Neural cell (in vitro differentiated cells): ENCODE data around the gene WIZ. TPM values are rescaled to one million over a fixed set of nuclear protein-coding genes. Genes with fewer than 3 reads are reported as not detected.

Source experiments
- H2AFZ ChIP-seq: fragments of 200-600, 300-800 bp; sonication (generic), shearing (Covaris generic); 2 replicates; pipeline ENCODE4 v1.6.0; 2014; ENCODE audit warnings: low read depth, mild to moderate bottlenecking, antibody characterized with exemption, low read length, moderate library complexity
- H3F3A ChIP-seq: fragments of 200-600 bp; shearing (Covaris generic); 2 replicates; pipeline ENCODE4 v1.6.1; 2016; ENCODE audit warnings: mild to moderate bottlenecking, moderate library complexity, mixed read lengths, antibody characterized with exemption, low read length; ENCODE audit not compliant: insufficient read depth, poor library complexity, severe bottlenecking
- H3K27ac ChIP-seq: fragments of 200-600, 300-800 bp; sonication (generic), shearing (Covaris generic); 2 replicates; pipeline ENCODE4 v1.5.1; 2014; ENCODE audit warnings: mild to moderate bottlenecking, low read length, moderate library complexity
- H3K27me3 ChIP-seq: fragments of 300-800, 200-600 bp; sonication (generic), shearing (Covaris generic); 2 replicates; pipeline ENCODE4 v1.6.0; 2014; ENCODE audit warnings: mild to moderate bottlenecking, low read depth, low read length, moderate library complexity; ENCODE audit not compliant: insufficient read depth
- H3K36me3 ChIP-seq: fragments of 300-800, 200-600 bp; sonication (generic), shearing (Covaris generic); 2 replicates; pipeline ENCODE4 v1.5.1; 2014; ENCODE audit warnings: mild to moderate bottlenecking, antibody characterized with exemption, low read length, moderate library complexity; ENCODE audit not compliant: insufficient read depth
- H3K4me2 ChIP-seq: fragments of 300-800, 200-600 bp; sonication (generic), shearing (Covaris generic); 2 replicates; pipeline ENCODE4 v1.6.0; 2014; ENCODE audit warnings: mild to moderate bottlenecking, low read length
- H3K4me3 ChIP-seq: fragments of 300-800, 200-600 bp; sonication (generic), shearing (Covaris generic); 2 replicates; pipeline ENCODE4 v1.5.1; 2014; ENCODE audit warnings: mild to moderate bottlenecking, low read length, moderate library complexity
- H3K79me2 ChIP-seq: fragments of 200-600 bp; shearing (Covaris generic); replicated peaks from 2 replicates; pipeline ENCODE4 v1.6.0; 2014; ENCODE audit warnings: mild to moderate bottlenecking, low read length, moderate library complexity; ENCODE audit not compliant: insufficient read depth
- H3K9ac ChIP-seq: fragments of 300-800, 200-600 bp; sonication (generic), shearing (Covaris generic); 2 replicates; pipeline ENCODE4 v1.6.1; 2016; ENCODE audit warnings: mild to moderate bottlenecking, low read length, mixed read lengths
- H3K9me2 ChIP-seq: fragments of 200-600 bp; shearing (Covaris generic); 2 replicates; pipeline ENCODE4 v1.6.1; 2016; ENCODE audit warnings: mild to moderate bottlenecking, low read length, mixed read lengths; ENCODE audit not compliant: insufficient read depth
- H3K9me3 ChIP-seq: fragments of 200-600, 300-800 bp; sonication (generic), shearing (Covaris generic); 2 replicates; pipeline ENCODE4 v1.6.1; 2016; ENCODE audit warnings: mild to moderate bottlenecking, mixed run types, low read length, moderate library complexity, mixed read lengths
- H4K20me1 ChIP-seq: fragments of 200-600 bp; shearing (Covaris generic); 2 replicates; pipeline ENCODE4 v1.6.1; 2016; ENCODE audit warnings: mild to moderate bottlenecking, mixed run types; ENCODE audit not compliant: insufficient read depth
- CTCF ChIP-seq: fragments of 450-650 bp; IDR thresholded peaks from 2 replicates; pipeline ENCODE4 v1.5.1; 2014; ENCODE audit warnings: antibody characterized with exemption, mild to moderate bottlenecking, moderate library complexity; ENCODE audit not compliant: poor library complexity, severe bottlenecking
- EP300 ChIP-seq: fragments of 450-650 bp; conservative IDR thresholded peaks from 2 replicates; pipeline ENCODE4 v1.6.1; 2014; ENCODE audit warnings: antibody characterized with exemption, mild to moderate bottlenecking, moderate library complexity; ENCODE audit not compliant: poor library complexity, severe bottlenecking
- EZH2 ChIP-seq: fragments of 200-600, 300-800 bp; shearing (Covaris generic), sonication (generic); IDR thresholded peaks from 2 replicates; pipeline ENCODE4 v1.6.1; 2014; ENCODE audit warnings: antibody characterized with exemption, low read length, borderline replicate concordance, mild to moderate bottlenecking; ENCODE audit not compliant: insufficient read depth, poor library complexity, severe bottlenecking
- MXI1 ChIP-seq: fragments of 450-650 bp; conservative IDR thresholded peaks from 2 replicates; pipeline ENCODE4 v1.6.1; 2014; ENCODE audit warnings: antibody characterized with exemption, mild to moderate bottlenecking; ENCODE audit not compliant: poor library complexity, severe bottlenecking
- POLR2AphosphoS5 ChIP-seq: IDR thresholded peaks from 2 replicates; pipeline ENCODE4 v1.6.1; 2012
- RAD21 ChIP-seq: fragments of 450-650 bp; conservative IDR thresholded peaks from 2 replicates; pipeline ENCODE4 v1.6.1; 2014; ENCODE audit warnings: antibody characterized with exemption, mild to moderate bottlenecking, moderate library complexity
- REST ChIP-seq: IDR thresholded peaks from 2 replicates; pipeline ENCODE4 v1.6.1; 2012; ENCODE audit warnings: borderline replicate concordance
- SMC3 ChIP-seq: fragments of 450-650 bp; conservative IDR thresholded peaks from 2 replicates; pipeline ENCODE4 v1.6.1; 2014; ENCODE audit warnings: antibody characterized with exemption, mild to moderate bottlenecking, moderate library complexity; ENCODE audit not compliant: poor library complexity
- TAF1 ChIP-seq: IDR thresholded peaks from 2 replicates; pipeline ENCODE4 v1.6.1; 2012; ENCODE audit warnings: low read depth
- polyA plus RNA-seq: library from polyadenylated mRNA; depleted of rRNA; stranded (reverse); fragments of >200 nt; gene quantifications from 2 replicates; pipeline ENCODE4 v1.2.3, GENCODE V29; 2014

The WIZ gene
- polyA plus RNA-seq, 1 donor from 2014 or later, result 13.0 TPM

- H3K27me3 ChIP-seq, result no peaks in the 10 kb centered on the region
- no peaks in the 10 kb centered on the region for H3F3A ChIP-seq
- no peak for TF ChIP-seq EZH2
- no peak for TF ChIP-seq POLR2AphosphoS5
- no peak for TF ChIP-seq CTCF
- TF ChIP-seq RAD21, result no peak
- no peak for TF ChIP-seq SMC3
- TF ChIP-seq TAF1, result no peak
- TF ChIP-seq MXI1, result no peak
- no peak for TF ChIP-seq EP300
- TF ChIP-seq REST, result no peak
- H3K9me2 ChIP-seq, result no peaks in the 10 kb centered on the region
- H3K79me2 ChIP-seq, result peaks cover 29% of the 10 kb centered on the region
- no peak overlapping the region for H3K4me2 ChIP-seq
- H3K27ac ChIP-seq, result no peak overlapping the region
- peaks cover 18% of the 10 kb centered on the region for H3K36me3 ChIP-seq
- H3K9ac ChIP-seq, result no peak overlapping the region
- H3K9me3 ChIP-seq, result no peaks in the 10 kb centered on the region
- no peak overlapping the region for H2AFZ ChIP-seq
- H3K4me3 ChIP-seq, result no peak overlapping the region
- no peaks in the 10 kb centered on the region for H4K20me1 ChIP-seq
Measured at GRCh38 chr19:15427991-15428471, 21.7 kb downstream of the WIZ start.

GRCh38 chr19:15427350-15427700 is 22.4 kb downstream of the WIZ start:
- H3K9ac ChIP-seq, result no peak overlapping the region
- peaks cover 20% of the 10 kb centered on the region for H3K36me3 ChIP-seq
- H3K4me3 ChIP-seq, result no peak overlapping the region
- peaks cover 26% of the 10 kb centered on the region for H3K79me2 ChIP-seq
- H3K27me3 ChIP-seq, result no peaks in the 10 kb centered on the region
- H3K9me3 ChIP-seq, result no peaks in the 10 kb centered on the region
- TF ChIP-seq POLR2AphosphoS5 (no peak), MXI1 (no peak), TAF1 (no peak), SMC3 (no peak), EZH2 (no peak), CTCF (no peak), RAD21 (no peak), REST (no peak), EP300 (no peak)
- H3F3A ChIP-seq, result no peaks in the 10 kb centered on the region
- H3K4me2 ChIP-seq, result no peak overlapping the region
- no peak overlapping the region for H2AFZ ChIP-seq
- no peaks in the 10 kb centered on the region for H3K9me2 ChIP-seq
- H4K20me1 ChIP-seq, result no peaks in the 10 kb centered on the region
- H3K27ac ChIP-seq, result no peak overlapping the region
